Hematopoietic multipotent progenitor cell treated with erythropoietin and hydrocortisone succinate and interleukin-3 and kit ligand, for 15 days (in vitro differentiated cells): ENCODE results near the gene CTSZ.
"Not testable (repeated sequence)": the region's sequence is repeated elsewhere in the genome, so short reads cannot be mapped to it uniquely, and the experiment has no call there.

Experiments
- DNase-seq: peaks from one replicate; pipeline ENCODE4 v3.0.0-alpha.2; 2015; ENCODE audit warnings: low spot score

The CTSZ gene

GRCh38 chr20:58996226-58996611, 10.8 kb downstream of the CTSZ start:
- no peak for DNase-seq

- no peak for DNase-seq
These were observed 11.4 kb downstream of the CTSZ start for GRCh38 chr20:58995461-58996225.

DNA sequence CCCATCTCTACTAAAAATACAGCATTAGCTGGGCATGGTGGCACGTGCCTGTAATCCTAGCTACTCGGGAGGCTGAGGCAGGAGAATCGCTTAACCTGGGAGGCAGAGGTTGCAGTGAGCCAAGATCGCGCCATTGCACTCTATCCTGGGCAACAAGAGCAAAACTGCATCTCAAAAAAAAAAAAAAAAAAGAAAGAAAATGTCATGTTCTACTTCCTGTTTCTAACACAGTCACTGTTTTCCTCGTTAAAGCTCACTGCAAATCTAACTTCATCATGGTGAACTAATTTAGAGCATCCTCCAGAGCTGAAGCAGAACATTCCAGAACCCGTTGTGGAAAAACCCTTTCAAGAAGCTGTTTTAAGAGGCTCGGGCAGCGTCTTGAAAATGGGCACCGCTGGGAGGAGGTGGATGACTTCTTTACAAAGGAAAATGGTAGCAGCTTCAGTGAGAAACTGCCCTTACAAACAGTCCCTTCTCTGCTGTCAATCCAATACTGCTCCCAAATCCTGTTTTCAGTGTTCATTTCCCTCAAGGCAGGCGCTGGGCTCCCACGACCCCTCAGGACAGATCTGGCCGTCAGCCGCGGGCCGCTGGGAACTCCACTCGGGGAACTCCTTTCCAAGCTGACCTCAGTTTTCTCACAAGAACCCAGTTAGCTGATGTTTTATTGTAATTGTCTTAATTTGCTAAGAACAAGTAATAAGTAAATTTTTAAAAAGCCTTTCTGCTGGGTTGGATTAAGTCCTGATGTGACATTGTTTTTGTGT, 12.5 kb downstream of the CTSZ start:
- DNase-seq, result no peak

GRCh38 chr20:58993332-58994248, 13.5 kb downstream of the CTSZ start:
- no peak for DNase-seq

- no peak for DNase-seq
These were observed 14.1 kb downstream of the CTSZ start for GRCh38 chr20:58992911-58993310.

DNA sequence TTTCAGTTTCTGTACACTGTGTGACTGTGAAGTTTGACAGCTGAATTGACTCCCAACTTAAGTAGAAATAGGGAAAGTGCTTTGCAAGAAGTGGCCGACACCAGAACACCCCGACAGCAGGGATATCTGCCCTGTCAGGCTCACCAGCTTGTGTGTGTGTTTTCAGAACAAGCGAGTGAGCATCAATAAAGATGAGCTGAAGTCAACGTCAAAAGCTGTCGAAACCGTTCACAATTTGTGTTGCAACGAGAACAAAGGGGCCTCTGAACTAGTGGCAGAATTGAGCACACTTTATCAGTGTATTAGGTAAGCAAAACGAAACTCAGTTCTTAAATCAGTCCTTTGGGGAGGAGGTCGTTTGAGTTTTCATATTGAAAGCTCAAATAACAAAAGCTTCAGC, 15.3 kb downstream of the CTSZ start:
- no peak for DNase-seq

GRCh38 chr20:58990651-58991445, 16.2 kb downstream of the CTSZ start:
- DNase-seq, result no peak

- DNase-seq, result no peak
These were observed 17.9 kb downstream of the CTSZ start for GRCh38 chr20:58989196-58989595.

DNA sequence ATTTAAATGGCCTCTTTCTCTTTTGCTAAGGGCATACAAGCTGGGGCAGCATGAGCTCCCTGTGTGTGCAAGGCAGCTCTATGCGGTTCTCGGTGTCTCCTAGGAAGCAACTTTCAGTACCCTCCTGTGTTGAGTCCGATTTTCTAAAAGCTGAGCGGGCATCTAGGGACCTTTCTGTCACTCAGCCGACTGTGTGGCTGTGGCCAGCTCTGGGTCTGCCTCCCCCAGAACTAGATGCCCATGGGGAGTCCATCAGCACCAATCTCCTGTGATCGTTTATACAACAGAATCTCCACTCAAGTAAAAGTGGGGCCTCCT, 18.5 kb downstream of the CTSZ start:
- DNase-seq, result no peak

GRCh38 chr20:58987790-58988564, 19.1 kb downstream of the CTSZ start:
- no peak for DNase-seq

DNA sequence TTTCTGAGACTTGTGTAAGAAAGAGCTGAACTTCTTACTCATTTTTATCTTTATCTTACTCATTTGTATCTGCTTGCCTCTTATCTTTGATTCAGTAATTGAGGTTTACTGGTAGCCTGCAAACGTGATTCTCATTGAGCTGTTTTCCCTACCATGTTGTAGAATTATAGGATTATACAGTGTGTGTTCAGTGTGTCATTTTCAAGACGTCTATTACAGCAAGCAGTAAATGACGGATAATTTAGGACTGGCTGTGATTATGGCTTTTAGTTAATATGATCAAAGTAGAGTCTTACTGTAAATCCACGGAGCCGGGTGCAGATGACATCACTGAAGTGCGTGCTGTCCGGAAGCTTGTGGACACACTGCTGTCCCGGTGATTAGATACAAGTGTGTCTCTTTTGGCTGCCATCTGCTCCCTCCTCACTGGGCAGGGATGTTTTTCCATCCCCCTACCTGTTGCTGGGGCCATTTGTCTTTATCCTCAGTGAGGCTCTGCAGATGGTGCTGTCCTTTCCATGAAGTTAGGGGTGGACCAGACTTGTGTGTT, 20.0 kb downstream of the CTSZ start:
- DNase-seq, result no peak

DNA sequence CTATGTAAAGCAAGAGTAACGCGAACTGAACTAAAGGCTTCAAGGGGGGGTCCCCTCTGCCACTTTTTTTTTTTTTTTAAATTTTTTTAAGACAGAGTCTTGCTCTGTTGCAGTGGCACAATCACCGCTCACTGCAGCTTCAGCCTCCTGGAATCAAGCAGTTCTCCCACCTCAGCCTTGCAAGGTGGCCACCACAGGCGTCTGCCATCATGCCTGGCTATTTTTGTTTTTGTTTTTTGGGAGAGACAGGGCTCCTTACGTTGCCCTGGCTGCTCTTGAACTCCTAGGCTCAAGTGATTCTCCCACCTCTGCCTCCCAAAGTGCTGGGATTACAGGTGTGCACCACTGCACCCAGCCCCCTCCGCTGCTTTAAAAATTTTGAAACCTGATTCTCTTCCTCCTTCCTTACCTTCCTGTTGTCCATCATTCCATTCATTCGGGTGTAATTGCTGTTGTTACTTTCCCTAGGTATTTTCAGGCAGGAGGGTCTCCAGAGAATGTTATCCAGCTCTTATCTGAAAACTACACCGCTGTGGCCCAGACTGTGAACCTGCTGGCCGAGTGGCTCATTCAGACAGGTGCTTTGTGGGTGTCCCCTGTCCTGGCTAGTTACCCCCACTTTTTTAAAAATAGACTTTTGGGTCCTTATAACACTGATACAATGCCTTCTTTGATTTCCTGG, 20.6 kb downstream of the CTSZ start:
- no peak for DNase-seq

DNA sequence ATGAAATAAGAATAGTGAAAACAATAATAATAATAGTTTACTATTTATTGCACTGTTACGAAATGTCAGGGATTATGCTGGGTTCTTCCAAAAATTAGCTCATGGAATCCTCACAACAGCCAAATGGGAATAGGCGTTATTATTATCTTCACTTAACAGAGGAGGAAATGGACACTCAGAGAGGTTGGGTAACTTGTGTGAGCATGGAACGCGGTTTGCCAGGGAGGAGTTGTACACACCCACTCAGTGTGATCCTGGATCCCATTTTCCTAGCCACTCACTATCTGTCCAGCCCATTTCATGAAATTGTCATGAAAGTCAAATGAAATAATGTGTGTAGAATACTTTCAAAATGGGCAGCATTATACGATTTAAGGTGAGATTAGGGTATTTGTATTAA, 21.4 kb downstream of the CTSZ start:
- no peak for DNase-seq

DNA sequence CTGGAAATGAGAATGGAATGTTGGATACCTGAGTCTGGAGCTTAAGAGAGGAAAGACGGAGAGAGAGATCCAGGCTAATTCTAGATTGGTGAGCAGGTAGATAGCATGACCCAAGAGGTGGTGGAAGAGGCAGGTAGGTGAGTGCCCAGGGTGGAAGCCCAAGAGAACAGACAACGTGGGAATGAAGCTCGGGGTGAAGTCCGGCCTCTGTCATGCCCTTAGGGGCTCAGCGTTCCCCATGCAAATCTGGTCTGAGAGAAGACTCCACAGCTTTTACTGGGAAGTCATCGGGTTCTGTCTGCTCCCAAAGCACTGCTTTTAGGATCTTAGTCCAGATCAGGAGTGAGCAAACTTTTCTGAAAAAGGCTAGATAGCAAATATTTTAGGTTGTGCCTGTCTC, 22.4 kb downstream of the CTSZ start:
- DNase-seq, result no peak

DNA sequence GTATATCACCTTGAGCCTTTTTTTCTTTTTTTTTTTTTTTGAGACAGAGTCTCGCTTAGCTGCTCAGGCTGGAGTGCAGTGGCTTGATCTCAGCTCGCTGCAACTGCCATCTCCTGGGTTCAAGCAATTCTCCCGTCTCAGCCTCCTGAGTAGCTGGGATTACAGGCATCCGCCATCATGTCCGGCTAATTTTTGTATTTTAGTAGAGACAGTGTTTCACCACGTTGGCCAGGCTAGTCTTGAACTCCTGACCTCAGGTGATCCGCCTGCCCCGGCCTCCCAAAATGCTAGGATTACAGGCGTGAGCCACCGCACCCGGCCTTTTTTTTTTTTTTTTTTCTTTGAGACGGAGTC, 24.0 kb downstream of the CTSZ start:
- DNase-seq, result not testable (repeated sequence)

GRCh38 chr20:58982406-58983114, 24.5 kb downstream of the CTSZ start:
- DNase-seq, result peak; percentile 77

- peak; percentile 31 for DNase-seq
These were observed 25.3 kb downstream of the CTSZ start for GRCh38 chr20:58981628-58982364.

- DNase-seq, result peak; percentile 91
These were observed 26.1 kb downstream of the CTSZ start, which contains the start of gene NELFCD for GRCh38 chr20:58980711-58981627. TSS of gene NELFCD (plus strand) at chr20:58981256. CDS start at chr20:58981310, 54 bp downstream.
